OCI-LY7 (cell line): Measurements from ENCODE around the gene KAZN.

ENCODE experiments used
- CTCF ChIP-seq: fragments of 200-600 bp; sonication (generic); conservative IDR thresholded peaks from 2 replicates; pipeline ENCODE4 v1.5.1; 2014; ENCODE audit warnings: mild to moderate bottlenecking, antibody characterized with exemption, low read length, moderate library complexity, mixed read lengths
- EZH2phosphoT487 ChIP-seq: fragments of 200-600 bp; sonication (generic); IDR thresholded peaks from 2 replicates; pipeline ENCODE4 v1.6.1; 2018; ENCODE audit warnings: low read depth, borderline replicate concordance, mild to moderate bottlenecking, mixed run types, antibody characterized with exemption, low read length, moderate library complexity, mixed read lengths

- TF ChIP-seq CTCF (no peak), EZH2phosphoT487 (no peak)
Measured at GRCh38 chr1:14846688-14847087, 248.2 kb downstream of the KAZN start.
